ENCODE data around the gene ANO3.

ANO3 gene

DNA sequence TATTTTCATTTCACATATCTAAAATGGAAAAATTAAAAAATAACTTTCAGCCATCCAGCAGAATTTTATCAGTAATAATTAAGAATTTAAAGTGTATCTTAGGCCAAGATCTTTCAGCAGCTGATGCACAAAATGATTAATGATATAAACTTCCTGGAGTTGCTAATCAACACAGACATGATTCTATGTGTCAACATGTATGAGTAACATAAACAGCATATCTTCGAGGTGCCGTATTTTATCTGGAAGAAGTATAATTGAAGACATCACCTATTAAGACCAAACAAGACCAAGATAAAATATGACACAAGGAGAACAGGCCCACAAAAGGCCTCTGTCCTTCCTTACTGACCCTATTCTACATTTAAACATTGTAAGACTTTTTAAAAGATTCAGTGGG is 344.7 kb downstream of the ANO3 start:
- no peak overlapping the region for H3K4me3 ChIP-seq (ENCODE audit: low read depth, low read length)
- TF ChIP-seq, protein P1, sequence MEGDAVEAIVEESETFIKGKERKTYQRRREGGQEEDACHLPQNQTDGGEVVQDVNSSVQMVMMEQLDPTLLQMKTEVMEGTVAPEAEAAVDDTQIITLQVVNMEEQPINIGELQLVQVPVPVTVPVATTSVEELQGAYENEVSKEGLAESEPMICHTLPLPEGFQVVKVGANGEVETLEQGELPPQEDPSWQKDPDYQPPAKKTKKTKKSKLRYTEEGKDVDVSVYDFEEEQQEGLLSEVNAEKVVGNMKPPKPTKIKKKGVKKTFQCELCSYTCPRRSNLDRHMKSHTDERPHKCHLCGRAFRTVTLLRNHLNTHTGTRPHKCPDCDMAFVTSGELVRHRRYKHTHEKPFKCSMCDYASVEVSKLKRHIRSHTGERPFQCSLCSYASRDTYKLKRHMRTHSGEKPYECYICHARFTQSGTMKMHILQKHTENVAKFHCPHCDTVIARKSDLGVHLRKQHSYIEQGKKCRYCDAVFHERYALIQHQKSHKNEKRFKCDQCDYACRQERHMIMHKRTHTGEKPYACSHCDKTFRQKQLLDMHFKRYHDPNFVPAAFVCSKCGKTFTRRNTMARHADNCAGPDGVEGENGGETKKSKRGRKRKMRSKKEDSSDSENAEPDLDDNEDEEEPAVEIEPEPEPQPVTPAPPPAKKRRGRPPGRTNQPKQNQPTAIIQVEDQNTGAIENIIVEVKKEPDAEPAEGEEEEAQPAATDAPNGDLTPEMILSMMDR (IDR thresholded peaks at IDR 0.05; ENCODE audit: borderline replicate concordance, insufficient read depth, low read depth, low read length): no peak

DNA sequence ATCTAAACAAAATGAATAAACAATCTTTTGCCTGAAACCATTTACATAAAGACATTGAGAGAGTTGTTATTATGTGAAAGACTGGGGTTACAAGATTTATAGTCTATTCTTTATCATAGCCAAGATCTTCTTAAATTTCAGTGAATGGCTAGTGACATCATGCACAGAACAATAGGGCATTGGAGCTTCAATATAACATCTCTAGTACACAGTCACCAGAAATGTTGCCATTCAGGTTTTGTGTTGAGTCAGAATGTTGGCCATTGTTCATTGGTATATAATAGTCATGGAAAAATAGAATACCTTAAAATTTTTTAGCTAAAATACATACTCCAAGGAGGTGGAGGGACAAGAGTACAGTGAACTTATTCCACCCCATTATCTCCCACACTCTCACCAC is 345.6 kb downstream of the ANO3 start:
- TF ChIP-seq, protein P1 (IDR thresholded peaks at IDR 0.05; ENCODE audit: borderline replicate concordance, insufficient read depth, low read depth, low read length): no peak
- no peak overlapping the region for H3K4me3 ChIP-seq (ENCODE audit: low read depth, low read length)

DNA sequence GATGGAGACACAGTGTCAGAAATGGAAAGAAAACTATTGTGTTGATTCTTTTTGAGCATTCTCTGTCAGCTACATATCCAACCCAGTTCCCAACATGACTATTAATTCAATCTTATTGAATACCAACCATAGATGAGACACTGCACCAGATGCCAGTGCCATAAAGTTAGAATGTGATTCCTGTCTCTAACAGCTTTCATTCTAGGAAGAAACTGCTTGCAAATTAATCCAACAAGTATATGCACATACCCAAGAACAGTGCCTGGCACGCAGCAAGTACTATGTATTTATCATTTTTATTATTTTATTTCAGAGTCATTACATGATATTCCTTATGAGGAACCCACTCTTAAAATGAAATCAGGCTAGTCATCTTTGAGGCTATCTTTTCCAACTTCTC is 355.4 kb downstream of the ANO3 start:
- TF ChIP-seq, protein P1 (IDR thresholded peaks at IDR 0.05; ENCODE audit: borderline replicate concordance, insufficient read depth, low read depth, low read length): no peak
- H3K4me3 ChIP-seq (ENCODE audit: low read depth, low read length): no peak overlapping the region

DNA sequence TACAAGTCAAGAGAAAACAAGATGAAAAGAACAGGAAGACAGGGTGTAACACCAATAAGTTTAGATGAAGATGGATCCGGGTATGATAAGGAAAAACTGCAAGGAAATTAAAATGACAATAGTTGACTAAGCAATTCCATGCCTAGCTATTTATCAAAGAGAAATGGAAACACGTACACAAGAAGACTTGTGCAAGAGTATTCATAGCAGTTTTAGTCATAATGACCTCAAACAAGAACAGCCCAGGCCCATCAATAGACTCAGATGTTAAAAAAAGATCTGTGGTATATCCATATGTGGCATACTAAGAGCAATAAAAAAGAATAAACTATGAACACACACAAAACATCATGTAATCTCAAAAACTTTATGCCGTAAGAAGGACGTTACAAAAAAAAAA is 356.8 kb downstream of the ANO3 start:
- H3K4me3 ChIP-seq (ENCODE audit: low read depth, low read length): no peak overlapping the region
- TF ChIP-seq, protein P1 (IDR thresholded peaks at IDR 0.05; ENCODE audit: borderline replicate concordance, insufficient read depth, low read depth, low read length): no peak

DNA sequence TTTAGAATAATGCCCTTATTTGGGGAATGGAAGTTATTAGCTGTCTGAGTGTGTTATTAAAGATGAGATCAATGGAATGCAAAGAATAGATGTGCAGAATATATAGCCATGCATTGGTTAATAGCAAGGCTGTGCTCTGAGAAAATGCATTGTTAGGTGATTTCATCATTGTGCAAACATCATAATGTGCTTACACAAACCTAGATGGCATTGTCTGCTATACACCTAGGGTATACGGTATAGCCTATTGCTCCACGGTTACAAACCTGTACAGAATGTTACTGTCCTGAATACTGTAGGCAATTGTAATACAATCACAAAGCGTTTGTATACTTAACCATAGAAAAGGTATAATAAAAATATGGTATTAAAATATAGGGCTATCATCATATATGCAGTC is 364.4 kb downstream of the ANO3 start:
- TF ChIP-seq, protein P1 (IDR thresholded peaks at IDR 0.05; ENCODE audit: borderline replicate concordance, insufficient read depth, low read depth, low read length): no peak
- H3K4me3 ChIP-seq (ENCODE audit: low read depth, low read length): no peak overlapping the region

DNA sequence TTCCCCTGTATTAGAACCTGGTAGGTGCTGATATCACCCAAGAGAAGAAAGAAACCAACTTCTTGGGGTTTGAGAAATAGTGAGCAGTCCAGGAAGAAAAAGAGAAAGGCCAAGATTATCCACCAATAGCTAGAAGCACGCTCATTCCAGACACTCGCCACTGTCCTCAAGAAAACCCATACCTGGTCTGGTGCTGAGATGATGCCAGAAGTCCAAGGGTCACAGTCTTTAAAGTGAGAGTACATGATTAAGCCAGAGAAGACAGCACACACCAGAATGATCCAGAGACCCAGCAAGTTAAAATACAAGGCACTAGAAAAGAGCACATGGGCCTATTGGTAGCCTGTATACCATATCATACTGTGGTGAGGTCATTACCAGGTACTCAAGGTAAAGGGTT is 366.3 kb downstream of the ANO3 start:
- no peak overlapping the region for H3K4me3 ChIP-seq (ENCODE audit: low read depth, low read length)
- TF ChIP-seq, protein P1 (IDR thresholded peaks at IDR 0.05; ENCODE audit: borderline replicate concordance, insufficient read depth, low read depth, low read length): no peak

DNA sequence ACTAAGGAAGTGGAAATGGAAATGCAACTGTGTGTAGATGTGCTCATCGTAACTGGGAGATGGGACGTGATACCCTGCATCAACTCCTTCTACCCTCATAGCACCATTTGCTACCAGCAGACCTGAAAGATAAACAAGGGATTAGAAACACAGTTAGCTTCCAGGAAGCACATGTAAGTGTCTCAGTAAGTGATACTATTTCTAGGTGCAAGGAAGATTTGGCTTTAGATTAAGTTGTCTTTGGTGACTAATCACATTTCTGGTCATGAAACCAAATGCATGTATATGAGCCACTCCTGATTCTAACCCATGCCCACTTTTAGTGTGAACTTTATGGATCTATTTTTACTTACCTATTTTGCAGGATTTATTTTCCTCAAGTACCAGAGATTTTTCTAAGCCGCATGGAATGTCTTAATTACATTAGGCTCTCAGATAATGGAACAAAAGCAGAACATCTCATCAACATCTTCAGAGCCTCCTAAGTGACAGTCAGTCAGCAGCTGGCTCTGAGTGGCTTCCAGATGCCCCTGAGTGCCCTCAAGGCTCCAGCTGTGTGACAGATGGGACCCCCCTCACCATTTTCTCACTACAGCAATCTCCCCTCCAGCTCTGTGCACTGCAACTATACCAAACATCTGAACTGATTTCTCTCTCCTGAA is 368.8 kb downstream of the ANO3 start:
- TF ChIP-seq, protein P1 (IDR thresholded peaks at IDR 0.05; ENCODE audit: borderline replicate concordance, insufficient read depth, low read depth, low read length): no peak
- no peak overlapping the region for H3K4me3 ChIP-seq (ENCODE audit: low read depth, low read length)
